Measurements from ENCODE around the gene VMP1. TPM values are rescaled to one million over a fixed set of nuclear protein-coding genes. Genes with fewer than 3 reads are reported as not detected.
"Not testable (repeated sequence)": the region's sequence is repeated elsewhere in the genome, so short reads cannot be mapped to it uniquely, and the experiment has no call there.

Gene VMP1
- total RNA-seq, 1 donor from 2014 or later, result 401 TPM

GRCh38 chr17:59858932-59859331 lies 151.5 kb downstream of the VMP1 start:
- no peak for DNase-seq (ENCODE audit: low spot score)

GRCh38 chr17:59859444-59860025 lies 152.1 kb downstream of the VMP1 start:
- DNase-seq (ENCODE audit: low spot score), result peak; percentile 75

GRCh38 chr17:59863616-59864015 lies 156.2 kb downstream of the VMP1 start:
- no peak for DNase-seq (ENCODE audit: low spot score)

- DNase-seq (ENCODE audit: low spot score), result no peak
Measured at GRCh38 chr17:59869941-59870218, 162.4 kb downstream of the VMP1 start.

- DNase-seq (ENCODE audit: low spot score), result no peak
Measured at GRCh38 chr17:59870482-59870881, 163.0 kb downstream of the VMP1 start.

GRCh38 chr17:59872351-59872750 lies 164.9 kb downstream of the VMP1 start:
- DNase-seq (ENCODE audit: low spot score), result no peak

- DNase-seq (ENCODE audit: low spot score), result not testable (repeated sequence)
Measured at GRCh38 chr17:59873414-59873813, 166.0 kb downstream of the VMP1 start.

- DNase-seq (ENCODE audit: low spot score), result no peak
Measured at GRCh38 chr17:59874376-59874775, 166.9 kb downstream of the VMP1 start.

GRCh38 chr17:59876107-59876506 lies 168.7 kb downstream of the VMP1 start:
- no peak for DNase-seq (ENCODE audit: low spot score)

- DNase-seq (ENCODE audit: low spot score), result no peak
Measured at GRCh38 chr17:59877965-59878364, 170.5 kb downstream of the VMP1 start.

- DNase-seq (ENCODE audit: low spot score), result no peak
Measured at GRCh38 chr17:59878624-59879023, 171.2 kb downstream of the VMP1 start.

GRCh38 chr17:59884861-59885260 lies 177.4 kb downstream of the VMP1 start:
- DNase-seq (ENCODE audit: low spot score), result no peak

GRCh38 chr17:59888145-59888750 lies 180.8 kb downstream of the VMP1 start:
- no peak for DNase-seq (ENCODE audit: low spot score)

GRCh38 chr17:59890720-59891119 lies 183.3 kb downstream of the VMP1 start:
- no peak for DNase-seq (ENCODE audit: low spot score)

Other genes with a start within 250 kb of the VMP1 start
- 66.4 TPM for gene DHX40, start 142.0 kb upstream of the VMP1 start, total RNA-seq (ENCODE audit: insufficient read depth, low replicate concordance)
- gene CLTC, start 87.8 kb upstream of the VMP1 start, total RNA-seq (ENCODE audit: insufficient read depth, low replicate concordance), result 298 TPM
- 7.9 TPM for gene PTRH2, start 224 bp upstream of the VMP1 start, total RNA-seq (ENCODE audit: insufficient read depth, low replicate concordance)
- 9.9 TPM for gene TUBD1, start 185.3 kb downstream of the VMP1 start, total RNA-seq (ENCODE audit: insufficient read depth, low replicate concordance)
- 37.3 TPM for gene RPS6KB1, start 185.5 kb downstream of the VMP1 start, total RNA-seq (ENCODE audit: insufficient read depth, low replicate concordance)